OCI-LY7 (cell line): ENCODE data around the gene UGT1A7.

Experiments used
- EZH2phosphoT487 ChIP-seq: fragments of 200-600 bp; sonication (generic); IDR thresholded peaks from 2 replicates; pipeline ENCODE4 v1.6.1; 2018; ENCODE audit warnings: low read depth, borderline replicate concordance, mild to moderate bottlenecking, mixed run types, antibody characterized with exemption, low read length, moderate library complexity, mixed read lengths
- TF ChIP-seq, protein P1 (sequence below): fragments of 200-600 bp; sonication (generic); conservative IDR thresholded peaks from 2 replicates; pipeline ENCODE4 v1.5.1; 2014; ENCODE audit warnings: mild to moderate bottlenecking, antibody characterized with exemption, low read length, moderate library complexity, mixed read lengths

DNA sequence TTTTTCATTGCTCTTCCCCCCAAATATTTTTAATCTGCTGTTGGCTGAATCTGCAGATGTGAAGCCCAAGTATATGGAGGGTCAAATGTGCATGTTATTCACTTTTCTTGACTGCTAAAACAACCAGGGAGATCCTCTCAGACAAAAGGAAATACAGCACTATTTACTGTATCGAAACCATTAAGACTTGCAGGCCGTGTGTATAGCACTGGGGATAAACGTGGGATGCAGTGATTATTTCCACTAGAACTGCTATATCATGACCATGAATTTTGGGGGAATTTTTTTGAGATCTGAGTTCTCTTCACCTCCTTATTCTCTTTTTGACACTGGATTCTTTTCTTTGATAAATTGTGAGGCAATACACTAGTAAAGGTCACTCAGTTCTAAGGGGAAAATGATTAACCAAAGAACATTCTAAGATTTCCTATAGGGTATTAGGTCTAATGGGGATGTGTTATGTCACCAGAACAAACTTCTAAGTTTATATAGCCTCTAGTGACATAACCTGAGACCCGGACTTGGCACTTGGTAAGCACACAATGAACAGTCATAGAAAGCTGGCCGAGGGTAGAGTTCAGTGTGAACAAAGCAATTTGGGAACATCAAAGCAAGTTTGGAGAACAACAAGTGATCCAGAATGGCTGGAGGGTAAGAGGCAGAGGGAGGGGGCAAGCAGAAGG, 63.5 kb downstream of the UGT1A7 start:
- TF ChIP-seq, protein P1, sequence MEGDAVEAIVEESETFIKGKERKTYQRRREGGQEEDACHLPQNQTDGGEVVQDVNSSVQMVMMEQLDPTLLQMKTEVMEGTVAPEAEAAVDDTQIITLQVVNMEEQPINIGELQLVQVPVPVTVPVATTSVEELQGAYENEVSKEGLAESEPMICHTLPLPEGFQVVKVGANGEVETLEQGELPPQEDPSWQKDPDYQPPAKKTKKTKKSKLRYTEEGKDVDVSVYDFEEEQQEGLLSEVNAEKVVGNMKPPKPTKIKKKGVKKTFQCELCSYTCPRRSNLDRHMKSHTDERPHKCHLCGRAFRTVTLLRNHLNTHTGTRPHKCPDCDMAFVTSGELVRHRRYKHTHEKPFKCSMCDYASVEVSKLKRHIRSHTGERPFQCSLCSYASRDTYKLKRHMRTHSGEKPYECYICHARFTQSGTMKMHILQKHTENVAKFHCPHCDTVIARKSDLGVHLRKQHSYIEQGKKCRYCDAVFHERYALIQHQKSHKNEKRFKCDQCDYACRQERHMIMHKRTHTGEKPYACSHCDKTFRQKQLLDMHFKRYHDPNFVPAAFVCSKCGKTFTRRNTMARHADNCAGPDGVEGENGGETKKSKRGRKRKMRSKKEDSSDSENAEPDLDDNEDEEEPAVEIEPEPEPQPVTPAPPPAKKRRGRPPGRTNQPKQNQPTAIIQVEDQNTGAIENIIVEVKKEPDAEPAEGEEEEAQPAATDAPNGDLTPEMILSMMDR, result no peak
- no peak for TF ChIP-seq EZH2phosphoT487
